Thyroid gland (tissue), 4 donors: ENCODE measurements around the gene ADCY1. TPM values are rescaled to one million over a fixed set of nuclear protein-coding genes. Genes with fewer than 3 reads are reported as not detected.

ENCODE experiments used
- DNase-seq, 2 donors: peaks; one replicate each; pipeline ENCODE4 v3.0.0-alpha.2; 2019
- H3K27ac ChIP-seq, 3 donors: fragments of 200-600 bp; sonication (generic); 1 replicate in 2 of 3; 2 replicates in 1 of 3; pipeline ENCODE4 v1.5.1; 2016 to 2019; ENCODE audit warnings: mild to moderate bottlenecking in 1 of 3, moderate library complexity in 1 of 3
- H3K27me3 ChIP-seq: fragments of 200-600 bp; sonication (generic); one replicate; pipeline ENCODE4 v1.5.1; 2019
- H3K36me3 ChIP-seq, 2 donors: fragments of 200-600 bp; sonication (generic); one replicate each; pipeline ENCODE4 v1.5.1; 2016 to 2019
- H3K4me1 ChIP-seq, 2 donors: fragments of 200-600 bp; sonication (generic); one replicate each; pipeline ENCODE4 v1.5.1; 2017 to 2019
- H3K4me3 ChIP-seq, 3 donors: fragments of 200-600 bp; sonication (generic); replicated peaks in 1 of 3; 1 replicate in 2 of 3; 2 replicates in 1 of 3; pipeline ENCODE4 v1.5.1; 2016; ENCODE audit warnings: mild to moderate bottlenecking in 1 of 3
- H3K9me3 ChIP-seq: fragments of 200-600 bp; sonication (generic); one replicate; pipeline ENCODE4 v1.5.1; 2017
- CTCF ChIP-seq, 6 experiments: fragments of 200-600 bp in 3 of 6; fragments of 450-650 bp in 3 of 6; sonication (generic) in 3 of 6; IDR thresholded peaks; one replicate each; pipeline ENCODE4 v1.5.1; 2016 to 2019; ENCODE audit warnings: antibody characterized with exemption in 6 of 6, mild to moderate bottlenecking in 2 of 6, inconsistent platforms in 1 of 6, moderate library complexity in 1 of 6
- POLR2A ChIP-seq, 2 donors: fragments of 450-650 bp; IDR thresholded peaks; one replicate each; pipeline ENCODE4 v1.6.1; 2017; ENCODE audit warnings: antibody characterized with exemption in 2 of 2, mild to moderate bottlenecking in 2 of 2, moderate library complexity in 1 of 2
- WGBS, 2 donors: methylation state at CpG; one replicate each; pipeline ENCODE4 v1.1.5; 2017; 5-methylcytosine and 5-hydroxymethylcytosine counted together
- intact Hi-C: fragments of 100-400 bp; cut with DNase I; formaldehyde crosslinking; loops from one replicate; pipeline ENCODE4 v1.15.1; 2023
- total RNA-seq, 4 donors: library from RNA; depleted of rRNA; stranded (reverse); fragments of >200 nt; gene quantifications; one replicate each; pipeline ENCODE4 v1.2.3, GENCODE V29; 2016

Gene ADCY1
- total RNA-seq, 4 donors from 2014 or later, result 5.8 to 11.6 (median 7.7) TPM

DNA sequence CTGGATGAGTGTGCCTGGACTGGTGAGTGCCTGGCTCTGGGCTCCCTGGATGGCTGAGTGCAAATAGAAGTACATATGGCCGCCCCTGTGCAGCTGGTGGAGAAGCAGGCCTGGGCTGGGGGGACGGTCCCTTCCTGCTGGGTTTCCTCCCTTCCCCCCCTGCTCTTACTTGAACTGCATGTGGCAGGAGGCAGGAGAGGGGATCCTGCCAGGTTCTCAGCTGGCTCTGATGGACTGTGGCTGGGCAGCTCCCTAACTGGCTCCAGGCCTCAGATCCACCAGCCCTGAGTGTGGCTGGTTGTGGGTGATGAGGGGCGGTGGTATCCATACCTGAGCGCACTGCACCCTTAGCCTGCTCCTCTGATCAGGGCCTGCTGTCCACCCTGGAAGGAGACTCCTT is 26.9 kb downstream of the ADCY1 start:
- H3K4me3 ChIP-seq, result no peak overlapping the region
- H3K27ac ChIP-seq, result no peak overlapping the region
- H3K27me3 ChIP-seq, result no peaks in the 10 kb centered on the region
- 85 to 87% methylated on average over 4 of the region's 4 CpGs for WGBS, 2 donors
- no peaks in the 10 kb centered on the region for H3K36me3 ChIP-seq
- TF ChIP-seq POLR2A (IDR thresholded peaks at IDR 0.05), result no peak
- TF ChIP-seq CTCF (IDR thresholded peaks at IDR 0.05), result no peak
- peaks cover 0 to 16% of the 10 kb centered on the region in 2 donors for H3K4me1 ChIP-seq
- H3K9me3 ChIP-seq, result no peaks in the 10 kb centered on the region
- no peak for DNase-seq
- intact Hi-C loops, result no loop called here

GRCh38 chr7:45601816-45602540 is 27.8 kb downstream of the ADCY1 start:
- peaks cover 0 to 11% of the 10 kb centered on the region in 2 donors for H3K4me1 ChIP-seq
- TF ChIP-seq CTCF (IDR thresholded peaks at IDR 0.05) (no peak), POLR2A (IDR thresholded peaks at IDR 0.05) (no peak)

GRCh38 chr7:45606050-45606449 is 31.9 kb downstream of the ADCY1 start:
- no peak for DNase-seq
- Histone ChIP-seq H3K4me3 (no peak overlapping the region), H3K27ac (no peak overlapping the region), H3K4me1 (no peaks in the 10 kb centered on the region), H3K27me3 (no peaks in the 10 kb centered on the region), H3K9me3 (no peaks in the 10 kb centered on the region), H3K36me3 (no peaks in the 10 kb centered on the region)
- no peak for TF ChIP-seq CTCF (IDR thresholded peaks at IDR 0.05)
- WGBS, 2 donors, result 85 to 89% methylated on average over 1 of the region's 1 CpG
- intact Hi-C loops, result no loop called here

More at GRCh38 chr7:45601816-45602540, 27.8 kb downstream of the ADCY1 start:
- Histone ChIP-seq H3K9me3 (no peaks in the 10 kb centered on the region), H3K4me3 (no peak overlapping the region), H3K36me3 (no peaks in the 10 kb centered on the region), H3K27me3 (no peaks in the 10 kb centered on the region), H3K27ac (no peak overlapping the region)
- no peak for DNase-seq
- 98 to 100% methylated on average over 5 to 6 of the region's 6 CpGs for WGBS, 2 donors
- intact Hi-C loops, result no loop called here

DNA sequence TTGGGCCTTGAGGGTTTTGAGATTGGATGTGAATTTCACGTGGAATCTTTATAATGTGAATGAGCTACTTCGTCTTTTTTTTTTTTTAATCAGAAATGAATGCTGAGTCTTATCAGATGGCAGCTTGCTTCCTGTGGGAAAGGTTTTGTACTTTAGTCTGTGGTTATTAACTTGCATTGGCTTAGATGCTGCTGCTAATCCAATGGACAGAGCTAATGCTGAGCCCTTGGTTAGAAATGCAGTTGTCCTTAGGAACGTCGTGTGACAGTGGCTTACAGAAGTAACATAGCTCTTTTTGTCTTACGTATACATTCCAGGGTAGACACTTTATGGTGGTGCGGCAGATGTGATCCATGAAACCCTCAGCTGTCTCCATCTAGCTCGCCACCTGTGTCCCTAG is 32.8 kb downstream of the ADCY1 start:
- Histone ChIP-seq H3K27ac (no peak overlapping the region), H3K36me3 (no peaks in the 10 kb centered on the region), H3K4me3 (no peak overlapping the region), H3K27me3 (no peaks in the 10 kb centered on the region), H3K4me1 (no peaks in the 10 kb centered on the region), H3K9me3 (no peaks in the 10 kb centered on the region)
- intact Hi-C loops, result no loop called here
- TF ChIP-seq CTCF (IDR thresholded peaks at IDR 0.05), result no peak
- no peak for TF ChIP-seq POLR2A (IDR thresholded peaks at IDR 0.05)
- WGBS, 2 donors, result 83% methylated on average over 7 of the region's 7 CpGs
- DNase-seq, result no peak

DNA sequence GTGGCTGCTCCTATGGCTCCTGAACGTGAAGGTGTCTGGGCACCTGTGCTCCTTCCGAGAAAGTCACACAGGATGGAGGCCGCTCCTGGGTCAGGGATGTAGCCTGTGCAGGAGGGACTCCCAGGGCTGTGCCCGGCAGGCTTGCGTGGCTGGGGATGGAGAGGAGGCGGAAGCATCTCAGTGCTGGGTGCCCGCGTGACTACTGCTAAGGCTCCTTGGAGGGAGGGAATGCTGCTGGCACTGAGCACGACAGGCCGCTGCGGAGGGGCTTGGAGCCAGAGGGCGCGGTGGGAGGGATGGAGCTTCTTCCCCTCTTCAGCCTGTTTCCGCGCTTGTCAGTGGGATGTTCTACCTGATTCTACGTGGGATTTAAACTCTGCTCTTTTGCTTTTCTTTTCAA is 35.0 kb downstream of the ADCY1 start:
- no peak for DNase-seq
- Histone ChIP-seq H3K27me3 (no peaks in the 10 kb centered on the region), H3K4me1 (no peaks in the 10 kb centered on the region), H3K9me3 (no peaks in the 10 kb centered on the region), H3K27ac (no peak overlapping the region), H3K4me3 (no peak overlapping the region), H3K36me3 (no peaks in the 10 kb centered on the region)
- intact Hi-C loops, result no loop called here
- TF ChIP-seq POLR2A (IDR thresholded peaks at IDR 0.05) (no peak), CTCF (IDR thresholded peaks at IDR 0.05) (no peak)
- 93 to 99% methylated on average over 16 of the region's 16 CpGs for WGBS, 2 donors
